Adrenal gland (tissue), 12 donors: ENCODE data around the gene ATN1. TPM values are rescaled to one million over a fixed set of nuclear protein-coding genes. Genes with fewer than 3 reads are reported as not detected.
A peak's percentile ranks its signal among the peaks of the same experiment; 100 is the strongest.

Experiments
- DNase-seq, 7 donors: peaks; one replicate each; pipeline ENCODE4 v3.0.0-alpha.2; 2019 to 2020
- H3K27ac ChIP-seq, 5 donors: fragments of 200-600 bp; sonication (generic) in 4 of 5; 1 replicate in 3 of 5; 2 replicates in 2 of 5; pipeline versions ENCODE4 v1.5.1 to v1.8.0; 2016 to 2020; ENCODE audit warnings: mild to moderate bottlenecking in 1 of 5
- H3K27me3 ChIP-seq: fragments of 200-600 bp; 2 replicates; pipeline ENCODE4 v1.8.0; 2021
- H3K36me3 ChIP-seq, 2 donors: fragments of 200-600 bp; replicated peaks in 1 of 2; 1 replicate in 1 of 2; 2 replicates in 1 of 2; pipeline versions ENCODE4 v1.5.1 to v1.8.0; 2018 to 2022
- H3K4me1 ChIP-seq, 2 donors: fragments of 200-600 bp; replicated peaks in 1 of 2; 1 replicate in 1 of 2; 2 replicates in 1 of 2; pipeline versions ENCODE4 v1.5.1 to v1.8.0; 2018 to 2021
- H3K4me3 ChIP-seq, 4 donors: fragments of 200-600 bp; sonication (generic) in 3 of 4; one replicate each; pipeline ENCODE4 v1.5.1; 2016 to 2018
- H3K9me3 ChIP-seq, 3 donors: fragments of 200-600 bp; sonication (generic) in 1 of 3; replicated peaks in 1 of 3; 1 replicate in 2 of 3; 2 replicates in 1 of 3; pipeline versions ENCODE4 v1.5.1 to v1.8.0; 2016 to 2021
- POLR2A ChIP-seq, 2 donors: fragments of 450-650 bp; IDR thresholded peaks; one replicate each; pipeline ENCODE4 v1.6.1; 2017; ENCODE audit warnings: antibody characterized with exemption in 2 of 2, mild to moderate bottlenecking in 2 of 2, moderate library complexity in 1 of 2
- WGBS, 4 donors: extraction: QIAGEN DNeasy Blood & Tissue Kit in 2 of 4; methylation state at CpG; one replicate each; pipeline versions ENCODE4 v1.1.5 to v1.1.7; 2013 to 2017; 5-methylcytosine and 5-hydroxymethylcytosine counted together
- intact Hi-C, 2 donors: fragments of 100-400 bp; cut with DNase I; formaldehyde crosslinking; loops; one replicate each; pipeline versions ENCODE4 v1.14.1 to v1.15.0; 2022 to 2023
- polyA plus RNA-seq, 3 donors: library from polyadenylated mRNA; stranded (reverse); fragments of 200-250 nt in 2 of 3; fragments of 350-450 nt in 1 of 3; fragmentation: Illumina TruSeq in 1 of 3; extraction: RNeasy Lipid Tissue Mini Kit (QIAGEN cat#74804) in 1 of 3; gene quantifications; one replicate each; pipeline ENCODE4 v1.2.3, GENCODE V29; 2013 to 2014
- total RNA-seq, 9 donors: library from RNA; depleted of rRNA in 4 of 9; stranded (reverse); fragments of >200 nt in 4 of 9; fragments of 120-200 nt in 1 of 9; fragmentation: NEBNext Ultra II Directional in 1 of 9; extraction: Animal tissue kit (Norgen Biotek cat#: 25700) in 1 of 9; gene quantifications; one replicate each; pipeline versions ENCODE4 v1.1.0 to v1.2.4, GENCODE V29; 2013 to 2023
- TF ChIP-seq, protein P1 (sequence below), 6 experiments: fragments of 450-650 bp in 4 of 6; fragments of 200-600 bp in 2 of 6; sonication (generic) in 1 of 6; IDR thresholded peaks; 1 replicate in 5 of 6; 2 replicates in 1 of 6; pipeline versions ENCODE4 v1.5.1 to v1.8.0; 2016 to 2021; ENCODE audit warnings: antibody characterized with exemption in 6 of 6, mild to moderate bottlenecking in 2 of 6, moderate library complexity in 1 of 6
- donor health status: healthy with polysubstance abuse.
- donor health status: Bipolar disorder and iron deficiency.
- donor health status: DM: yes; HTN: yes; CAD: no.
- donor health status: DM: no; HTN: no; CAD: no.
- donor health status: DM: no; HTN: no; CAD: no.
- donor health status: DM: yes; HTN: yes; CAD: no.

ATN1 gene
- total and polyA plus RNA-seq, 12 donors = 8.8 to 482 (median 110) TPM

DNA sequence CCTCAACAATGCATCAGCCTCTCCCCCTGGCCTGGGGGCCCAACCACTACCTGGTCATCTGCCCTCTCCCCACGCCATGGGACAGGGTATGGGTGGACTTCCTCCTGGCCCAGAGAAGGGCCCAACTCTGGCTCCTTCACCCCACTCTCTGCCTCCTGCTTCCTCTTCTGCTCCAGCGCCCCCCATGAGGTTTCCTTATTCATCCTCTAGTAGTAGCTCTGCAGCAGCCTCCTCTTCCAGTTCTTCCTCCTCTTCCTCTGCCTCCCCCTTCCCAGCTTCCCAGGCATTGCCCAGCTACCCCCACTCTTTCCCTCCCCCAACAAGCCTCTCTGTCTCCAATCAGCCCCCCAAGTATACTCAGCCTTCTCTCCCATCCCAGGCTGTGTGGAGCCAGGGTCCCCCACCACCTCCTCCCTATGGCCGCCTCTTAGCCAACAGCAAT lies 8.5 kb downstream of the ATN1 start:
- DNase-seq = peak in 1 of 7 donors; percentile 28
- H3K4me1 ChIP-seq = peaks cover 15 to 57% of the 10 kb centered on the region in 2 donors
- H3K36me3 ChIP-seq = peaks cover 0 to 30% of the 10 kb centered on the region in 2 donors
- intact Hi-C loops = no loop called here
- no peaks in the 10 kb centered on the region for H3K27me3 ChIP-seq
- H3K9me3 ChIP-seq = no peaks in the 10 kb centered on the region
- no peak overlapping the region for H3K4me3 ChIP-seq
- 79 to 95% (median 91%) methylated on average over 3 of the region's 3 CpGs for WGBS, 4 donors
- peak in 1 of 2 donors; percentile 0 for TF ChIP-seq POLR2A (IDR thresholded peaks at IDR 0.05)
- TF ChIP-seq, protein P1, sequence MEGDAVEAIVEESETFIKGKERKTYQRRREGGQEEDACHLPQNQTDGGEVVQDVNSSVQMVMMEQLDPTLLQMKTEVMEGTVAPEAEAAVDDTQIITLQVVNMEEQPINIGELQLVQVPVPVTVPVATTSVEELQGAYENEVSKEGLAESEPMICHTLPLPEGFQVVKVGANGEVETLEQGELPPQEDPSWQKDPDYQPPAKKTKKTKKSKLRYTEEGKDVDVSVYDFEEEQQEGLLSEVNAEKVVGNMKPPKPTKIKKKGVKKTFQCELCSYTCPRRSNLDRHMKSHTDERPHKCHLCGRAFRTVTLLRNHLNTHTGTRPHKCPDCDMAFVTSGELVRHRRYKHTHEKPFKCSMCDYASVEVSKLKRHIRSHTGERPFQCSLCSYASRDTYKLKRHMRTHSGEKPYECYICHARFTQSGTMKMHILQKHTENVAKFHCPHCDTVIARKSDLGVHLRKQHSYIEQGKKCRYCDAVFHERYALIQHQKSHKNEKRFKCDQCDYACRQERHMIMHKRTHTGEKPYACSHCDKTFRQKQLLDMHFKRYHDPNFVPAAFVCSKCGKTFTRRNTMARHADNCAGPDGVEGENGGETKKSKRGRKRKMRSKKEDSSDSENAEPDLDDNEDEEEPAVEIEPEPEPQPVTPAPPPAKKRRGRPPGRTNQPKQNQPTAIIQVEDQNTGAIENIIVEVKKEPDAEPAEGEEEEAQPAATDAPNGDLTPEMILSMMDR (IDR thresholded peaks at IDR 0.05) = no peak
- peak overlapping the region in 2 of 5 donors; percentile 57 to 96 for H3K27ac ChIP-seq

- Histone ChIP-seq H3K27me3 (no peaks in the 10 kb centered on the region), H3K36me3 (peaks cover 0 to 30% of the 10 kb centered on the region in 2 donors), H3K4me1 (peaks cover 15 to 60% of the 10 kb centered on the region in 2 donors), H3K9me3 (no peaks in the 10 kb centered on the region), H3K27ac (peak overlapping the region in 4 of 5 donors; percentile 82 to 96 (median 90)), H3K4me3 (peak overlapping the region in 2 of 4 donors; percentile 31 to 65)
- intact Hi-C loops = no loop called here
- WGBS, 4 donors = 26 to 50% (median 30%) methylated on average over 20 to 36 of the region's 36 CpGs
- peak in 5 of 7 donors; percentile 38 to 73 (median 53) for DNase-seq
- TF ChIP-seq, protein P1 (IDR thresholded peaks at IDR 0.05) = peak in 1 of 6 experiments; percentile 1
- no peak for TF ChIP-seq POLR2A (IDR thresholded peaks at IDR 0.05)
These were observed 9.1 kb downstream of the ATN1 start for GRCh38 chr12:6936636-6937480.

DNA sequence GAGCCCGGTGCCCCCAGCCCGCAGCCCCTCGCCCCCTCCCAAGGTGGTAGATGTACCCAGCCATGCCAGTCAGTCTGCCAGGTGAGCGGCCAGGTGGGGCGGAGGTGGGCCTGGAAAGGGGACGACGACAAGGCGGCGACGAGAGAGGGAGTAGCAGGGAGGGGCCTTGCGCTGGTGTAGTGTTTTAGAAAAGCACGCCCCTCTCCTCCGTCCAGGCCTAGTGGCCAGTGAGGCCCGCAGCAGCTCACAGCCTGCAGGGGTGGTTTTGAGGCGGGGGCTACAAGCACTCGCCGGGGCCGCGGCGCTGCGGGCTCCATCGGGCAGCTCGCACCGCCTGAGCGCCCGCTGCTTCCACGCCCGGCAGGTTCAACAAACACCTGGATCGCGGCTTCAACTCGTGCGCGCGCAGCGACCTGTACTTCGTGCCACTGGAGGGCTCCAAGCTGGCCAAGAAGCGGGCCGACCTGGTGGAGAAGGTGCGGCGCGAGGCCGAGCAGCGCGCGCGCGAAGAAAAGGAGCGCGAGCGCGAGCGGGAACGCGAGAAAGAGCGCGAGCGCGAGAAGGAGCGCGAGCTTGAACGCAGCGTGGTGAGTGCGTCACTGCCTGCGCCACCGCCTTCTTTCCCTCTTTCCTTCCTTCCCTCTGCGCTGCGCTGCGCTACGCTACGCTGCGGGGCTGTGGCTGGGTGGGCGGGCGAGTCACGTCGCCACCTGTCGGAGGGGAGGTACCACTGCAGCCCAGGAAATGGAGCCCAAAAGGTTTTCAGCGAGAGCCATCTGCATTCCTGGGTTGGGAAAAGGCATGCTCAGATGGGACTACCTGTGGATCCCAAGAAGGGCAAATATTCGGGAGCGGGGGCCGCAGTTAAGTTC lies 10.0 kb downstream of the ATN1 start:
- peak overlapping the region in 2 of 4 donors; percentile 31 to 65 for H3K4me3 ChIP-seq
- TF ChIP-seq POLR2A (IDR thresholded peaks at IDR 0.05) = peak in 1 of 2 donors; percentile 78
- TF ChIP-seq, protein P1 (IDR thresholded peaks at IDR 0.05) = peak; percentile 85 to 97 (median 95)
- H3K27ac ChIP-seq = peak overlapping the region in 4 of 5 donors; percentile 82 to 96 (median 90)
- H3K27me3 ChIP-seq = no peaks in the 10 kb centered on the region
- H3K36me3 ChIP-seq = peaks cover 0 to 30% of the 10 kb centered on the region in 2 donors
- DNase-seq = peak; percentile 92 to 97 (median 95)
- WGBS, 4 donors = 0 to 2% (median 1%) methylated on average over 25 to 80 of the region's 80 CpGs
- intact Hi-C loops = no loop called here
- H3K4me1 ChIP-seq = peaks cover 15 to 60% of the 10 kb centered on the region in 2 donors
- no peaks in the 10 kb centered on the region for H3K9me3 ChIP-seq
